CD4-positive, CD25-positive, alpha-beta regulatory T cell (primary cell): ENCODE results near the gene TRIM46. TPM values are rescaled to one million over a fixed set of nuclear protein-coding genes. Genes with fewer than 3 reads are reported as not detected.

Source experiments
- ATAC-seq, 2 donors: fragments of 150-1000 bp; cut with Tn5 transposase; one replicate each; pipeline ENCODE4 v1.10.0; 2021; ENCODE audit warnings: low read depth in 2 of 2, moderate number of reproducible peaks in 2 of 2, moderate library complexity in 1 of 2
- DNase-seq, 3 donors: peaks; one replicate each; pipeline versions ENCODE4 v3.0.0 to v3.0.0-alpha.2; 2012 to 2022; ENCODE audit warnings: mixed read lengths in 1 of 3
- H3K27ac ChIP-seq: one replicate; pipeline ENCODE4 v1.7.0; 2013; ENCODE audit warnings: mild to moderate bottlenecking, low read length; ENCODE audit not compliant: insufficient read depth, poor library complexity, severe bottlenecking
- H3K27me3 ChIP-seq: one replicate; pipeline ENCODE4 v1.7.0; 2013; ENCODE audit warnings: low read length; ENCODE audit not compliant: control insufficient read depth, insufficient read depth
- H3K36me3 ChIP-seq: one replicate; pipeline ENCODE4 v1.7.0; 2013; ENCODE audit warnings: mild to moderate bottlenecking, low read length, moderate library complexity; ENCODE audit not compliant: control insufficient read depth, insufficient read depth
- H3K4me1 ChIP-seq: 2 replicates; pipeline ENCODE4 v1.7.0; 2013; ENCODE audit warnings: mild to moderate bottlenecking, low read length; ENCODE audit not compliant: insufficient read depth, control insufficient read depth, poor library complexity, severe bottlenecking
- H3K4me3 ChIP-seq: one replicate; pipeline ENCODE4 v1.7.0; 2013; ENCODE audit warnings: low read depth, mild to moderate bottlenecking, low read length, moderate library complexity
- H3K9me3 ChIP-seq, 2 experiments: 1 replicate in 1 of 2; 2 replicates in 1 of 2; pipeline ENCODE4 v1.7.0; 2013; ENCODE audit warnings: low read length in 2 of 2, mild to moderate bottlenecking in 1 of 2, moderate library complexity in 1 of 2; ENCODE audit not compliant: control insufficient read depth in 2 of 2
- H3K27ac Mint-ChIP-seq, 3 donors: one replicate each; pipeline ENCODE4 v1.8.0; 2020 to 2022; ENCODE audit warnings: mild to moderate bottlenecking in 3 of 3, mixed read lengths in 3 of 3, moderate library complexity in 2 of 3
- H3K27me3 Mint-ChIP-seq: one replicate; pipeline ENCODE4 v1.8.0; 2022; ENCODE audit warnings: mild to moderate bottlenecking, mixed read lengths
- H3K36me3 Mint-ChIP-seq: one replicate; pipeline ENCODE4 v1.8.0; 2020; ENCODE audit warnings: mixed read lengths
- H3K4me1 Mint-ChIP-seq, 4 donors: one replicate each; pipeline ENCODE4 v1.8.0; 2020 to 2022; ENCODE audit warnings: mixed read lengths in 4 of 4, mild to moderate bottlenecking in 1 of 4
- H3K4me3 Mint-ChIP-seq, 4 donors: one replicate each; pipeline ENCODE4 v1.8.0; 2020 to 2022; ENCODE audit warnings: mild to moderate bottlenecking in 4 of 4, mixed read lengths in 4 of 4, moderate library complexity in 3 of 4
- H3K9me3 Mint-ChIP-seq, 7 donors: one replicate each; pipeline ENCODE4 v1.8.0; 2020 to 2022; ENCODE audit warnings: mixed read lengths in 7 of 7, mild to moderate bottlenecking in 3 of 7, moderate library complexity in 2 of 7
- polyA plus RNA-seq, 4 donors: library from polyadenylated mRNA; unstranded; fragments of 300-500 nt; fragmentation: Illumina TruSeq; gene quantifications; one replicate each; pipeline ENCODE4 v1.2.3, GENCODE V29; 2021
- total RNA-seq: library from RNA; stranded (reverse); gene quantifications from one replicate; pipeline ENCODE4 v1.2.3, GENCODE V29; 2022

The TRIM46 gene
- total and polyA plus RNA-seq, 5 donors from 2014 or later = 0.44 to 6.1 (median 1.1) TPM

DNA sequence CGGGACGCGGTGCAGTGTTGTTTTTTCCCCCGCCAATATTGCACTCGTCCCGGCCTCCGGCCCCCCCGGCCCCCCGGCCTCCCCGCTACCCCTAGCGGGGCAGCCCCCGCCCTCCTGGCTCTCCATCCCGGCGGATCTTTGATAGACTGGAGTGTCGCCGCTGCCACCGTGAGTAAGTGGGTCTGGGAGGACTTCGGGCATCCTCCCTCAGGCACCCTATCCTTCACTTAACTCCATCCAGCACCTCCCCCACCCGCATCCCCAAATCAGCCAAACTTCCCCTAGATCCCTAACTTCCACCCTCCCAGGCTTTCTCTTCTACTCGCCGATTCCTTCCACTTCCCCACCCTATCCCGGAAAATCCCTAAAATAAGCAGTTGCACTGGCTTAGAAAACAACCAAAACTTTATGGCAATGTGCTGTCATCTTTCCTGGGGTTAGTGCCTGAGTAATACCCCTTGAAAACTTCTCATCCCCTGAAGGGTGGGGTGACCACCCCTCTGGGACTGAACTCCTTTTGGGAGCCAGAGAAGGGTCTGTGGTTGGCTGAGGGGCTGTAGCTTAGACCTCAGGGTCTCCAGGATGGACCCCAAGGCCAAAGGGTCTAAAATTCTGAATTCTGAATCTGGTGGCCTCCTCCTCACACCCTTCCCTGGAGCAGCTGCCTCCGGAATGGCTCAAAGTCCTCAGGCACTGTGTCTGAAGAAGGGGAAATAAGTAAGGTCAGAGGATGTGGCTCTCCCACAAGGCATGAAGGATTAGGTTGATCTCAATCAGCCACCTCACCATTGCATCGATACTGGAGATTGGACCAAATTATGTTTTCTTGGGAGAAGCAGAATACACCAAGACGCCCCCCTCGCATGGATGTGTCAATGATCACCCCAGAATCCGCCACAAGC lies 21.8 kb downstream of the TRIM46 start:
- Mint-ChIP-seq H3K27ac (peak overlapping the region; percentile 86 to 98 (median 87)), H3K4me1 (peaks cover 0 to 35% (median 21%) of the 10 kb centered on the region in 4 donors), H3K27me3 (no peaks in the 10 kb centered on the region), H3K9me3 (peaks cover 0 to 2% (median 0%) of the 10 kb centered on the region in 7 donors), H3K4me3 (peak overlapping the region; percentile 72 to 88 (median 76)), H3K36me3 (peaks cover 7% of the 10 kb centered on the region)
- DNase-seq (no peak), ATAC-seq (no peak)
- peak overlapping the region; percentile 80 for H3K27ac ChIP-seq
- H3K9me3 ChIP-seq = no peaks in the 10 kb centered on the region
- H3K4me1 ChIP-seq = peaks cover 33% of the 10 kb centered on the region
- H3K36me3 ChIP-seq = no peaks in the 10 kb centered on the region
- no peak overlapping the region for H3K4me3 ChIP-seq
- H3K27me3 ChIP-seq = no peaks in the 10 kb centered on the region

DNA sequence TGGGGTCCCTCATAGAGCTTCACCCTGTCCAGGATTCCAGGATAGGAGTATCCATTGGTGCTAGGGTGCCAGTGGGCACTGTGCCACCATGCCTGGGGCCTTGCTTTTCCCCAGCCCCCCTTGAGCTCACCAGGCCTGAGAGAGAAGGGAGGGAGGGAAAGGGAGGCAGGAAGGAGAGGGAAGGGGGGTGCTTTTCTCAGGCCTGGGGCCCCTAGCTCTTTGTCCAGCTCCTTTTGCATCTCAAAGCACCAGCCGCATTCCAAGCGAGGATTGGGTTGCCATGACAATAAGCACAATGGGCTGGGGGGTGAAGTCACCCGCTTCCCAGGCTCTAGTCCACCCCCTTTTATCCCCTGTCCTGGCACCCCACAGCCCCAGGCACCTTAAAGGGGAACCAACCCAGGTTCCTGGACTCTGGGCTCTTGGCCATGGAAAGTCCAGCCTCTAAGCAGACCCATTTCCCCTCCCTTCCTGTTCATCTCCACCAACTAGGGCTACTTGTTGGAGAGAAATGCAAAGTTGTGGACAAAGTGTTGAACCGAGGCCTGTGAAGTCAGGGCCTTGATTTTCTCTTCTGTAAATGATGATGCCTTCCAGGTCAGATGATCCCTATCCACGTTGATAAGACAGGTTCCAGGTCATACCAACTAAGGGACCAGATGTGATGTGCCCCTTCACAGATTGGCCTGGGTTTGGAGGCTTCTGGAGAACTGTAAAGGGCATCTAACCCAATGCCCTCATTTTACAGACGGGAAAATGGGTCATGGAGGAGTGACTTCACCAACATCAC lies 22.6 kb downstream of the TRIM46 start:
- H3K9me3 Mint-ChIP-seq = peaks cover 0 to 2% (median 0%) of the 10 kb centered on the region in 7 donors

DNA sequence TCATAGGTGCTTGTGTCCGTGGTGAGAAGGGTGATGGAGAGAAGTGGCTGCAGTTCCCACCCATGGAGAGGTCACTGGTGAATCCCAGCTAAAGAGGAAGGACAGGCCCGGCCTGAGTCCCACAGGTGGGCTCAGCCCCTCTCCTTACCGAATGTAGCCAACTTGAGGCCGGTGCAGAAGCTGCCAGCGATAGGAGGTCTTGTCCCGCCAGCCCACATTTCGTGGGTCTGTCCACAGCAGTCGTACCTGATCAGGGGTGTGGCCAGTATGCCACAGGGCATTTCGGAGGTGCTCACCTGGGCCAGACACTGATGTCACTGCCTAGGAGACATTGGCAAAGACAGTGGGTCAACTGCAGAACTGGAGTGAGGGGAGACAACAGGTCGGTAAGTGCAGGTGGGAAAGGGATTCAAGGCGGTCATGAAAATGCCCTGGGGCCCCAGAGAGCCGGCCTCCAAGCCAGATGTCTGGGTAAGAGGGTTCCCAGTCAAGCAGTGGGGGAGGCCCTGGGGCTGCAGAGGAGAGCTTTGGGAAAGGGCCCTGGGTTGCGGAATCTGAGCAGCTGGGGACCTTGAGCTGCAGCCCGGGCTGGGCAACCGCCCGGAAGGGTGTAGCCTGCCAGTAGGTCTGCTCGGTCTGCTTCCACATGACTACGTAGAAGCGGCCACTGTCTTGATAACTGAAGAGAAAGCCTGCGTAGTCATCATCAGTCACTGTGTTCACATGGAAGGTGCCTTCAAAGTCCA lies 23.4 kb downstream of the TRIM46 start:
- H3K4me3 ChIP-seq = no peak overlapping the region
- no peak overlapping the region for H3K27ac ChIP-seq
- H3K4me1 ChIP-seq = peaks cover 33% of the 10 kb centered on the region
- Mint-ChIP-seq H3K36me3 (peaks cover 7% of the 10 kb centered on the region), H3K9me3 (peaks cover 0 to 2% (median 0%) of the 10 kb centered on the region in 7 donors), H3K27ac (peak overlapping the region; percentile 2 to 80 (median 32)), H3K4me1 (peaks cover 0 to 35% (median 20%) of the 10 kb centered on the region in 4 donors), H3K27me3 (no peaks in the 10 kb centered on the region), H3K4me3 (peak overlapping the region in 2 of 4 donors; percentile 68 to 88)
- no peaks in the 10 kb centered on the region for H3K27me3 ChIP-seq
- ATAC-seq (no peak), DNase-seq (no peak)
- H3K36me3 ChIP-seq = no peaks in the 10 kb centered on the region
- H3K9me3 ChIP-seq = no peaks in the 10 kb centered on the region

More for the DNA sequence above, 22.6 kb downstream of the TRIM46 start:
- no peak overlapping the region for H3K4me3 ChIP-seq
- H3K9me3 ChIP-seq = no peaks in the 10 kb centered on the region
- Mint-ChIP-seq H3K4me3 (peak overlapping the region in 3 of 4 donors; percentile 44 to 88 (median 50)), H3K27ac (peak overlapping the region in 2 of 3 donors; percentile 32 to 80), H3K36me3 (peaks cover 7% of the 10 kb centered on the region), H3K4me1 (peaks cover 0 to 35% (median 21%) of the 10 kb centered on the region in 4 donors), H3K27me3 (no peaks in the 10 kb centered on the region)
- no peaks in the 10 kb centered on the region for H3K27me3 ChIP-seq
- no peaks in the 10 kb centered on the region for H3K36me3 ChIP-seq
- H3K27ac ChIP-seq = peak overlapping the region; percentile 80
- no peak for DNase-seq
- H3K4me1 ChIP-seq = peaks cover 33% of the 10 kb centered on the region
- ATAC-seq = no peak

DNA sequence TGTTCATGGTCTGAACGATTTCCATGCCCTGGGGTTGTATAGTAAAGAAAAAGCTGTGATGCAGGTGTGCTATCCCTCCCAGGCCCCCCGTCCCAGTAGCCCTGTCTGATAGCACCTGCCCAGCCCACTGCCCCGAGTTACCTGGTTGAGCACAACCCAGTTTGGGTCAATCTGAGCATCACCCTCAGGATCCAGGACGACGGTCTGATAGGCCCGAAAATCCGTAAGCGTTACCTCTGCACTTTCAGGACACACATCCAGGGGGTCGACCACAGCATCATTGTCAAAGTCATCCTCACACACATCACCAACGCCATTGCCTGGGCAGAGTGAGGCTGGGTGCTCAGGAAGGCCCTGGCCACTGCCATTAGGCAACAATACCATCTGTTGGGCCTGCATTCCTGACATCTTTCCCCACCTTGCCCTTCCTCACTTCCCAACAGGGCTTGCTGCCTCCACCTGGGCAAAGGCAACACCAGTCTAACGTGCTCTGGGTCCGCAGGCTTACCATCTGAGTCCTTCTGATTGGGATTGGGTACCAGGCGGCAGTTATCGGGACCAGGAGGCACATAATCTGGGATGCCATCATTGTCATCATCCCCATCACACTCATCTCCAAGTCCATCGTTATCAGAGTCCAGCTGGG lies 24.4 kb downstream of the TRIM46 start:
- Mint-ChIP-seq H3K4me1 (peaks cover 0 to 29% (median 15%) of the 10 kb centered on the region in 4 donors), H3K4me3 (peak overlapping the region in 3 of 4 donors; percentile 36 to 88 (median 43)), H3K27me3 (no peaks in the 10 kb centered on the region), H3K36me3 (peaks cover 7% of the 10 kb centered on the region), H3K9me3 (peaks cover 0 to 2% (median 0%) of the 10 kb centered on the region in 7 donors), H3K27ac (peak overlapping the region in 1 of 3 donors; percentile 42)
- no peak for DNase-seq
- Histone ChIP-seq H3K9me3 (no peaks in the 10 kb centered on the region), H3K27me3 (no peaks in the 10 kb centered on the region), H3K27ac (no peak overlapping the region), H3K4me3 (no peak overlapping the region), H3K4me1 (peaks cover 24% of the 10 kb centered on the region), H3K36me3 (no peaks in the 10 kb centered on the region)
- ATAC-seq = no peak

DNA sequence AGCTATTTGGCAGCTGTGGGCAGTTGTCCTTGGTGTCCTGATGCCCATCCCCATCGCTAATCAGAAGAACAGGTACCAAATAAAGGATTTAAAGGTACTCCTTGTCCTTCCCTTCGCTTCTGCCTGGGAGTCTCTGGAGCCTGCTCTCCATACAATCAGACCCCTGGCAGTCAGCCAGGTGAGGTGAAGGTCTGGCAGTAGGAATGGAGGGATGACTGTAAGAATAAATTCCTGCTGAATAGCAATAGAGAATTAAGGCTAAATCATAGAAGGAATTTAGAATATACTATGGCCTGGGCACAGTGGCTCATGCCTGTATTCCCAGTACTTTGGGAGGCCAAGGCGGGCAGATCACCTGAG lies 24.9 kb downstream of the TRIM46 start:
- H3K36me3 Mint-ChIP-seq = peaks cover 7% of the 10 kb centered on the region
- H3K27ac ChIP-seq = no peak overlapping the region
- no peaks in the 10 kb centered on the region for H3K27me3 ChIP-seq
- no peaks in the 10 kb centered on the region for H3K27me3 Mint-ChIP-seq
- no peak overlapping the region for H3K4me3 ChIP-seq
- H3K9me3 ChIP-seq = no peaks in the 10 kb centered on the region
- DNase-seq (no peak), ATAC-seq (no peak)
- peaks cover 19% of the 10 kb centered on the region for H3K4me1 ChIP-seq
- H3K4me1 Mint-ChIP-seq = peaks cover 0 to 24% (median 12%) of the 10 kb centered on the region in 4 donors
- H3K27ac Mint-ChIP-seq = no peak overlapping the region
- peak overlapping the region in 2 of 4 donors; percentile 7 to 43 for H3K4me3 Mint-ChIP-seq
- peaks cover 0 to 1% (median 0%) of the 10 kb centered on the region in 7 donors for H3K9me3 Mint-ChIP-seq
- H3K36me3 ChIP-seq = no peaks in the 10 kb centered on the region

DNA sequence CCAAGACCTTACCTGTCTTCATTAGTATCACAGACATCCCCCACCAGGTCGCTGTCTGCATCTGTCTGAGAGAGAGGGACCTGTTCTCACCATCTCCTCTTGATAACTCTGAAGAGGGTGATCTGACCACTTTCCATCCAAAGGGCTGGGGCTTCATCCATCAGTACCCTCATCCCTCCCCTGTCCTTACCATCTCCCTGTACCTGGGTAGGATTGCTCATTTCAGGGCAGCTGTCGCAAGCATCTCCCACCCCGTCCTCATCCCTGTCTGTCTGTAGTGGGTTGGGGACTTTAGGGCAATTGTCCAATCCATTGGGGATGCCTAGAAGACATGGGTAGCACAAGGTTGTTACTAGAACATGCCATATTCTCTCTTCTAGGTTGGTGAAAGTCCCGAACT lies 26.1 kb downstream of the TRIM46 start:
- Mint-ChIP-seq H3K9me3 (no peaks in the 10 kb centered on the region), H3K27me3 (no peaks in the 10 kb centered on the region), H3K4me3 (peak overlapping the region in 1 of 4 donors; percentile 54), H3K4me1 (peaks cover 0 to 12% (median 5%) of the 10 kb centered on the region in 4 donors), H3K36me3 (peaks cover 7% of the 10 kb centered on the region), H3K27ac (peak overlapping the region in 2 of 3 donors; percentile 46 to 67)
- Histone ChIP-seq H3K4me1 (peaks cover 7% of the 10 kb centered on the region), H3K4me3 (no peak overlapping the region), H3K27me3 (no peaks in the 10 kb centered on the region), H3K36me3 (no peaks in the 10 kb centered on the region), H3K27ac (no peak overlapping the region), H3K9me3 (no peaks in the 10 kb centered on the region)
- no peak for ATAC-seq
- no peak for DNase-seq

DNA sequence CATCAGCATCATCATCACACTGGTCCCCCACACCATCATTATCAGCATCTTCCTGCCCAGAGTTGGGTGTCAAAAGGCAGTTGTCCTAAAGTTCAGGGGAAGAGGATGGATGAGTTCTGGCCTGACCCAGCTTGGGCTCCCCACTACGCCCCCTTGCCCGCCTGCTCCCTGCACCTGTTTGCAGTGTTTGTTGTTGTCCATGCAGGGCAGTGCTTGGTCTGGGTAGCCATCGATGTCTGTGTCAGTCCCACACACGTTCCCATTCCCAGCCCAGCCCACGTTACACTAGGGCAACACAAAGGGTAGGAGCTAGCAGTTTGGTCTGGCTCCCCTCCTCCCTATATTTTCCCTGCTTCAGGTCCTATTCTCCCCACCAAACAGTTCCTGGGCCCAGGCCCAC lies 27.3 kb downstream of the TRIM46 start:
- DNase-seq = no peak
- Mint-ChIP-seq H3K27me3 (no peaks in the 10 kb centered on the region), H3K4me1 (peaks cover 0 to 6% (median under 1%) of the 10 kb centered on the region in 4 donors), H3K36me3 (peaks cover 7% of the 10 kb centered on the region), H3K9me3 (no peaks in the 10 kb centered on the region), H3K4me3 (no peak overlapping the region), H3K27ac (no peak overlapping the region)
- no peaks in the 10 kb centered on the region for H3K27me3 ChIP-seq
- H3K4me3 ChIP-seq = no peak overlapping the region
- H3K4me1 ChIP-seq = no peaks in the 10 kb centered on the region
- H3K36me3 ChIP-seq = no peaks in the 10 kb centered on the region
- no peak overlapping the region for H3K27ac ChIP-seq
- no peaks in the 10 kb centered on the region for H3K9me3 ChIP-seq
- ATAC-seq = no peak
